GM19452 (cell line): Measurements from ENCODE around the gene DIO3.

Experiments used
- ATAC-seq: cut with Tn5 transposase; IDR thresholded peaks from one replicate; pipeline ENCODE4 v1.9.1; 2021; ENCODE audit not compliant: unreplicated experiment

DIO3 gene

DNA sequence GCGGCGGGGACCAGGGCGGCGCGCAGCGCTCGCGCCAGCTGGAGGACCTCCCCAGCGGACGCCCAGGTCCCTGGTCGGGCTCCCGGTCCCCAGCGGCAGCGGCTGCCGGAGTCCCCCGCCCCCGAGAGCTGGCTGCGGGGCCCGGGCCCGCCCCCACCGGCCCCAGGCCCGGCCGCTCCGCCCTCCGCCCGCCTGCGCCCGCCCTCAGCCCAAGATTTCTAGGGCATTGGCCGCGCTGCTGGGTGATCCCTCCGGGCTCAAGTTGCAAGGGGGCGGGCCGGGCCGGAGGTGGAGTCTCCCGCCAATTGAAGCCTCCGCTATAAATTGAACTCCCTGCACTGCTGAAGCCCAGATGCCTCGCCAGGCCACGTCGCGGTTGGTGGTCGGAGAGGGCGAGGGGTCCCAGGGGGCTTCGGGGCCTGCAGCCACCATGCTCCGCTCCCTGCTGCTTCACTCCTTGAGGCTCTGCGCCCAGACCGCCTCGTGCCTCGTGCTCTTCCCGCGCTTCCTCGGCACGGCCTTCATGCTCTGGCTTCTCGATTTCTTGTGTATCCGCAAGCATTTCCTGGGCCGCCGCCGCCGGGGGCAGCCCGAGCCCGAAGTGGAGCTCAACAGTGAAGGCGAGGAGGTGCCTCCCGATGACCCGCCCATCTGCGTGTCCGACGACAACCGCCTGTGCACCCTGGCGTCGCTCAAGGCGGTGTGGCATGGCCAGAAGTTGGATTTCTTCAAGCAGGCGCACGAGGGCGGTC is at the start of gene DIO3:
DIO3 (plus strand) TSS at position 351 of the 752 bp plus-strand sequence.
- ATAC-seq = no peak

DNA sequence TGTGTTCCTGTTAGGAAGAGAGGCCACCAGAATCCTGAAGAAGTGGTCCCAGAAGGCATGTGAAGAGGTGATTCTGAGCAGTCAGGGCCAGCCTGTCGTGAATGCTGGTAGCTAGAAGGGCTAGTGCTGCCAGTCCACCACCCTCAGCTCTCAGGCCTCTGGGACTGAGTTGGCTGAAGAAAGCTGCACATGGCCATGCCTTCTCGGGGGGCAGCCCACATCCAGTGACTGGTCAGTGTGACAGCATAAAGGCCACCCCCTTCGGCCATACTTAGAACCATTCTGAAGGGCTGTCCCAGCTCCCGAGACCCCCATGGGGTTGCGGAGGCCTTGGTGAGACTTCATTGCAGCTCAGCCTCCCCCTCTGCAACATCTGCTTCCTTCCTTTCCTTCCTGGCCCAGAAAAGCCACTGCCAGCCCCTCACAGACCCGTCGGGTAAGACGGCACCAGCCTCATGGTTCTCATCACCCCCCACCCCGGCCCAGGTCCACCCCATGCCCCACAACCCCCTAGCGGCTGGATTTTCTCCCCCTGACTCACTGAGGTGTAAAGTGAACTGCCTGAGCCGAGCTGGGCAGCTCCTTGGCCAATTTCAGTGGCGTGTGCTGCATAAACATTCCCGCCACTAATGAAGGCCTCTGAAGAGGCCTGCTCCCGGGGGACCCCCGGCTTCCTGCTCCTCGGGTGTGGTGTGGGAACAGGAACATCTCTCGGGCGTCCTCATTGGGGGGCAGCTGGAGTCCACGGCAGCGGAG is 49.5 kb upstream of the DIO3 start:
- ATAC-seq = no peak

DNA sequence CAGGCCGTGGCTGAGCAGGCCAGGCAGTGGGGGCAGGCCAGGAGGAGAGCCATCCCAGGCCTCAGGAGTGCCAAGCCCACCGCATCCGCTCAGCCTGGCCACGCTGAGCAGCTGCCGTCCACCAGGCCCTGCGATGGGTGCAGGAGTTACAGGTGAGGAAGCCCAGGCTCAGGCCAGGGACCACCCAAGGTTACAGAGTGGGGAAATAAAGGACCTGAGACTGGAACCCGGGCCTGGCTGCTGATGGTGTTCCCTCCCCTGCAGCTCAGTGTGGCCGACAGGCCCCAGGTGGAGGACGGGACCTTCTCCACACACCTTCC is 49.0 kb upstream of the DIO3 start:
- ATAC-seq = no peak

DNA sequence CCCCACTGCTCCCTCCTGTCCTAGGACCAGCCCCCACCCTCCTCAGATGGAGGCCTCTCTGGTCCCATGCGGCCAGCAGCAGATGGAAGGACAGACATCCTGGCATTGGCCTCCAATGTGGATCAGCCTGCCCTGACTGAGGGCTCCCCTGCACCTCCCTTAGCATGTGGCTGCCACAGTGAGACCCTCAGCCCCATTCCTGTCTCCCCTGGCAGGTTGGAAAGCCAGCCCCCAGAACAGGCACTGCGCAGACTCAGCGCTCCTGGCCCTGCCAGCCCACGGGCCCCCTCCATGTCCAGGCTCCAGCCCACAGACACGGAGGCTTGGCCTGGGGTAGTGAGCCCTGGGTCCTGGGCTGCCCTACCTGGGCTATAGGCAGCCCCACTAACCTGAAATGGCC is 47.2 kb upstream of the DIO3 start:
- ATAC-seq = no peak

DNA sequence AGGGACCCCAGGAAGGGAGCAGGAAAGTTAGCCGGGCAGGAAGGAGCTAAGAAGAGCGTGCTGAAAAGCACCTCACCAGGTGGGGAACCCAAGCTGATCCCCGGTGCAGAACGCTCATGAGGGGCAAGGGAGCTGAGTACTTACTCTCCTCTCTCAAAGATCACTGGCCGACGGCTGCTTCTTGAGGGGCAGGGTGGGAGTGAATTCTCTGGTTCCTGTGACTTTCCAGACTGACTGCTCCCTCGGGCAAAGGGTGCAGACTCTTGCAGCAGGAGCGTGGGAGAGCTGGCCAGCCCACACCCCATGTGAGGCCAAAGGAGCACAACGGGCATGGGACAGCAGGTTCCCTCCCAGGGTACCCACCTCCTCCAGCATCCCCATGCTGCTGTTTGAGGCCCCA is 44.9 kb upstream of the DIO3 start:
- no peak for ATAC-seq

DNA sequence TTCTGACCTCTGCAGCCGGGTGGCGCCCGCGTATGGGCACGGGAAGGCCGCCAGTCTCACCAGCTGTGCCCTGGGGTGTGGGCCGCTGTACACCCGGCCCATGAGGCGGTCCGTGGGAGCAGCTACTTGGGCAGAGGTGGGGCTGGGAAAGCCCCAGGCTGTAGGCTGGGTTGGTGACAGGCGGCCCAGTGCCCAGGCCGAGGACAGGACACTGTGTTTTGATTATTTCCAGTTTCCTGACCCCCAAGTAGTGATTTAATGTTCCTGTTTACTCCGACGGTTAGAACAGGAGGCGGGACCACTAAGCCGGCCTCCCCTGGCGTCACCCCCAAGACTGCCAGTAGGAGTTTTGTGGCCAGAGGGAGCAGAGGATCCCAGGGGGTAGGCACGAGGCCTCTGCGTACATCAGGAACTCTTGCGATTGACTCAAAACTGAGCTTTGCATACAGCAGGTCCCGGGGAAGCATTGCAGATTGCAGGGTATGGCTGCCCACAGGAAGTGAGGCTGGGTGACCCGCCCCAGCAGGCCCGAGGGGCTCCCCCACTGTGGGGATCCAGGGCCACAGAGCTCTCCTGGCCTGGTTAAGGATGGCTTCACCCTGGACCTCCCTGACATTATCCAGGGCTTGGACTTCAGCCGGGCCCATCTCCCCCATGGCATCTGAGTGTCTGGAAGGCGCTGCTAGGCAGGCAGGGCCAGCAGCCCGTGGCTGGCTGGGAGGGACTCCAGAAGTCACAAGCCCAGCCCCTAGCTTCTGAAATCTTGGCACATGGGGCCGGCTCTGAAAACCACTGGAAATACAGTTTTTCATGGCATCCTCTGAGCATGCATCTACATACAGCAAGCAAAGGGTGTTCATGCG is 42.5 kb upstream of the DIO3 start:
- ATAC-seq = no peak

DNA sequence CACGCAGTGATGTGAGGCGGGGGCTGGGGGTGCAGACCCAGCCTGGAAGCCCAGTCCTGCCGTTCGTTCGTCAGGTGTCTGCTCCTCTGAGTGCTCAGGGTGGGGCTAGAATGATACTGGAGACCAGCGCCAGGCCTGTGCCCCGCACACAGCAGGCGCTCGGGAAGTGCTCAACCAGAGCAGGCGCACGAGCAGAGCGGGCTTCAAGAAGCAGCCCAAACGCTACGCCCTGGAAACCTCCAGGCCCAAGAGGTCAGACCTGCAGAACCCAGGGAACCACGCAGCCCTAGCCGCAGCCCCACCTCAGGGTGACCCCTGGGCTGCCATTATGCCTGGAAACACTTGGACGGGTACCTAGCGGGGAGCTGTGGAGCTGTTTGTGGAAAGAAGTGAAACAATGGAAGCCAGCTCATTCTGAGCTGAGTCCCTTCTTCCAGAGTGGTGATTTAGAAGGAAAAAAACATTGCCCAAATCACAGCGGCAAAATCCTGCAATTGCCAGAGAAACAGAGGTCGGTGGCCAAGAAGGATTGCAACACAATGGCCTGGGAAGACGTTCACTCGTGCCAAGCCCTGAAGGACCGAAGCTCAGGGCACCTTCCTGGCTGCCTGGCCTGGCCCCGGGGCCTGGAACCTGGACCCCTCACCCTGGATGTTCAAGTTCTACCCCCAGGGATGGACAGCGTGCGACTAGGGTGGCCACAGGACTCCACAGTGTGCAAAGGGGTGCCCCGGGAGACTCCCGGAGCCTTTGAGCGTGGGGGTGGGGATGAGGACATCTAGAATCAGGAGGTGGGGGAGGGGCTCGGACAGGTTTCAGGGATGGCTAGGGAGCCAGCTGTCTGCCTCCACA is 40.4 kb upstream of the DIO3 start:
- no peak for ATAC-seq

DNA sequence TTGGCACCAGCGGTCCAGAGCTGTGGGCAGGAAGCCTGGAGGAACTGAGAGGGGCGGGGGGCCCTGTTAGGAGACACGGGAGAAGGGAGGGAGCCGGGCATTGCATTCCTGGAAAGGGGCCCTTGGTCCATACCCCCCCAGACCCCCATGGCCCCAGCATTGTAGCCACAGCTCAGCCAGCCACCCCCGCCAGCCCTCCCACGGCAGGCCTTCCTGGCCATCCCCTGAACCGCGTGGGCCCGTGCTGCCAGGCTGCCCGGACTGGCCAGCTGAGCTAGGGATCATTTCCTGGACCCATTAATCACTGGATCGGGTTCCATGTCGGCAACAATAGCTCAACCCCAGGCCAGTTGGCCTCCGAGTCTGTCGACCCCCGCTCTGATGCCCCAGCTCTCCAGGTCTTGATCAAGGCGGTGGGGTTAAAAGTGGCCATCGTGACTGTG is 39.8 kb upstream of the DIO3 start:
- ATAC-seq = no peak

DNA sequence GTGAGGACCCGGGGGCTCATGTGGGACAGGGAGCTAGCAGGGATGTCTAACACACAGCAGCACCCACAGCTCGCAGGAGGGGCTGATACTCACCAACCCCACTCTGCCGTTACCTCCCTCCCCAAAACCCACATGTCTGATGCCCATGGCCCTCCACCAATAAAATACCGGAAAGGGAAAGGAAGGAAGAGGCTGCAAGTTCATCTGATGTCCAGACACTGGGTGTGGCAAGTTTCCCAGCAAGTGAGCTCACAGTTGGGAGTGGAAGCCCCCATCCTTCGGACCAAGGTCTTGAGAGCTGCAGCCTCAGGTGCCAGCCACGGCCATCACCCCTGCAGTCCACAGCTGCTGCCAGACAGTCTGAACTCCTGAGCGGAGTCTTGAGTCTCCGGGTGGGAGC is 39.3 kb upstream of the DIO3 start:
- no peak for ATAC-seq

DNA sequence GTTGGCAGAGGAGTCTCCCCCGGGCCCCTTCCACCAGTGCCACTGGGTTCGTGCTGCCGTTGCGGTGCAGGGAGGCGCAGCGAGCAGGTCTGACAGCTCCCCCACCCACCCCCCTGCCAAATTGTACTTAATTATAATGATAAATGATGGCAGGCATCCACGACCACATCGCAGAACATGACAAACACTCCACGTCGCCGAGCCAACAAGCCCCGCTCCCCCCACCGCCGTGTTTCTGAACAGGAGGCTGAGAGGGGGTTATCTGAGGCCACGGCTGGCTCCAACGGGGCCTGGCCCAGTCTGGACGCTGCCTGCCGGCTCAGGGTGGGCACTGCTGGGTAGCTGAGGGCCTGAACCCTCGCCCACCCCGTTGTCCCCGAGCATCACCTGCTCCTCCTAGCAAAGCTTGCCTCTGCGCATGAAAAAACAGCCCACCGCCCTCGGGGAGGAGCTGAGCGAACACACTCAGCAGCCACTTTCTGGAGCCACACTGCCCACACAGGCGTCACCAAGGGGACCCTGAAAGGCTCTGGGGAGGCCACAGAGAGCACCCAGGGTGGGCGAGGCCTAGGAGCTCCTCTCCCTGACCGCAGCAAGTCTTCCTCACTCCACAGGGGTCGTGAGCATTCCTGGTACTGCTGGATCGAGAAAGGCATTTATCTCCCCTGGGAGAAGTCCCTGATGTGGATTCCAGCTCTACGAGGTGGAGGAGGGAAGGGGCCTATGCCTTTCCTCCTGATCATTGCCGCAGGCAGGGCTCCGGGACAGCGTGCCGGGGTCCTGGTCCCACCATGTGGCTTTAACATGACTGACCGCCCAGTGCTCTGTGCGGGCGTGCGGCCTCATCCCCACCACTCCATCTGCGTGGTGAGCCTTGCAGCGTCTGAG is 35.4 kb upstream of the DIO3 start:
- ATAC-seq = no peak

DNA sequence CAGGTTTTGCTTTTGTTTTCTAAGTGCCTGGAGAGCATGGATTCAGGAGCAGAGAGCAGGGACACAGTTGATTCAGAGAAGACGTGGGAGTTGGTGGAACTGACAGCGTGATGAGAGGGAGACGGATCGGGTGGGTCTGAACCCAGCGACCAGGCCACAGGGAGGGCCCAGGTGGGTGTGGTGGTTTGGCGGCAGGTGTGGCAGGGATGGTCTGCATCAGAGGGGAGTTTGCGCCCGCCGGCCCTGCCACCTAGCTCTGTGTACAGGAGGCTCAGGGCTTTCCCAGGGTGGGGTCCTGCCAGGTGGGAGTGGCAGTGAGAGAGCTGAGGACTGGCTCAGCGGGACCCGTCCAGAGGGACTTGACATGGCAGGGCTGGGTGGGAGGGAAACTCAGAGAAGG is 33.3 kb upstream of the DIO3 start:
- no peak for ATAC-seq

DNA sequence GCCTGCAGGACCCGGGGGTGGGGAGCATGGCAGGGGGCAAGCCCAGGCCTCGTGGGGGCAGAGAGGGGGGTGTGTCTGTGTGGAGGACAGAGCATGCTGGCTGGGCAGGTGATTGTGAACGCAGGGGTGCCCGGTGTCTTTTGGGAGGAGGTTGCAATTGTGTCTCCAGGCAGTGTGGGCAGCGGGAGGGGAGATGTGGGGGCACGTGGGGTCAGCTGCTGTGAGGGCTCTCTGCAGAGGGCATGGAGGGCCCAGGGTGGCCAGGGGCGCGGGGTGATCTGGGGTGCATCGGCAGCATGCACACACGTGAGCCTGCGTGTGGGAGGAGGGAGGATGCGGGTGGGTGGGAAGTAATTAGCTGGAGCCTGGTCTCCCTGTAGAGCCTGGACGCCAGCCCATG is 32.2 kb upstream of the DIO3 start:
- no peak for ATAC-seq

DNA sequence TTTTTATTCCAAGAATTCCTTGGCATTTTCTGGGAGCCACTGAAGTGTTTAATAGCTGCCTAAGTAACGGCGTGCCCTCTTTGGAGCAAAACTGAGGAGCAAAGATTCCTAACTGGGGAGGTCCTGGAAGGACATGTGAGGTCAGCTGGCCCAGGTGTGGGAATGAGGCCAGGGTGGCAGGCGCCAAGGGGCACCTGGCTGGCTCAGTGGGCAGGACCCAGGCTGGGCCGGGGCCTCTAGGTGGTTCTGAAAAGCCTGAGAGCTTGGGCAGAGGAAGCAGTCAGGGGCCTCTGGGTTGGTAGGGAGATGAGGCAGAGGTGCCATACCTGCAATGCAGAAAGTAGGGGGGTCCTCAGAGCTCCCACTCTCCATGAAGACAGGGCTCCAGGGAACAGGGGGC is 27.1 kb upstream of the DIO3 start:
- ATAC-seq = no peak

DNA sequence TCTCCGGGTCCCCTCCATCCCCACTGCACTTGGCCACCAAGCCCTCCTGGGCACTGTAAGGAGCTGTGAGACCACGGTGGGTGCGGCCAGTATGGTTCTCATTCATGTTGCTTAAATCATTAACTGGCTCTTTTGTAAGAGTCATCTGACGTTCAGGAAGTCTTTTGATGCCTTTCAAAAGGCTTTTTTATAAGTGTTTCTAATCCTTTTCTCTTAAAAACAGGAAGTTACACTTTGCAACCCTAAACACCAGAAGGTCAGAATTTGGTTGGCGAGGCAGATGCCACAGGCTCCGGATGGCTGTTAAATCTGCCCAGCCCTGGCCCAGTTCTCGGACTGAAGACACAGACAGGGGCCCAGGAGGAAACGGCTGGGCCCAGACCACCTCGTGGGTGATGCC is 26.1 kb upstream of the DIO3 start:
- ATAC-seq = no peak

DNA sequence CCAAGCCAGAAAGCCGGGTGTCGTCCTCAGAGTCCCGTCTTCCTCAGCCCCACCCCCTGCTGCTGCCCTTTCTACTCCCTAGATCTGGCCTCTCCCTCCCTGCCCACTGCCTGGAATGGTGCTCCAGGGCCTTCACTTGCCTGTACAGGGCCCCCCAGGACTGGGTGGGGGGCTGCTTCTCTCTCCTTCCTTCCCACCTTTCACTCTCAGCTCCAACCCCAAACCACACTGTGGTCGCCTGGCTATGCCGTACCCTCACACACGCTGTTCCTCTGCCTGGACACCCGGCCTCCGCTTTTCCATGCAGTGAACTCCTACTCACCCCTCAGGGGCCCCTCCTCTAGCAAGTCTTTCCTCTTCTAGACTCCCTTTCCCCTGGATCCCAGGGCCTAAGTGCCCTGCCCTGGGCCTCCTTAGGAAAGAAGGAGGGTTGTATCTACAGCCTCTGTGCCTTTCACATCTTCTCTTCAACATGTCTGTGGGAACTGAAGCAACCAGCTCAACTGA is 25.5 kb upstream of the DIO3 start:
- no peak for ATAC-seq

DNA sequence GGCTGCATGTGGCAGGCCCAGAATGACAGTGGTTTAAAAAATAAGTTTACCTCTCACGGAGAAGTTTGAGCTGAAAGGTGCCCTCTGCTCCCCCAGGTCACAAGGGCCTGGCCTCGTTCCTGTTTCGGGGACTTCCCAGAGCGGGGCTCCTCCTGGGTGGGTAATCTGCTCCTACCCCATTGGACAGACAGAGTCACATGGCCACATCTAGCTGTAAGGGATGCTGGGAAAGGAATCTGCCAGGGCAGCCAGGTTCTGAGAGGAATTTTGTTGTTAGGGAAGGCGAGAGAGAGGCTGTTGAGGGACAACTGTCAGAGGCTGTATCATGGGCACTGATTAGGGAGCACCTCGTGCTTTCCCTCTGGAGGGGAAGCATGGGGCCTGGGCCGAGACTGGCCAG is 24.0 kb upstream of the DIO3 start:
- no peak for ATAC-seq

DNA sequence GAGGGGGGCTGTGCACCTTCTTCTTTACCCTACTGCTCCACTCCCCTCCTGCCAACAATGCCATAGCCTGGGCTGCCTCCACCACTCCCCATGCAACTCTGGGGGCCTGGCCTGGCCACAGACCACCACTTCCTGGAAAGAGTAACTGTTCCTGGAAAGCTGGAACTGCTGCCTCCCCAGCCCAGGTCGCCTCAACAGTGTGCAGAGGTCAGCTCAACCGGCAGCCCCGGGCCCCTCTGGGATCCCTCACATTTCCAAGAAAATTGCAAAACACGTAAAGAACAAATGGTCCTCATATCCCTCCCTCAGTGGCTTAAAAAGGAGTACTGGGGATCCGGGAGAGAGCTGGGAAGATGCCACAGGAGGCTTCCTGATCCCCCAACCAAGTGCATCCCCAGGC is 22.4 kb upstream of the DIO3 start:
- ATAC-seq = no peak

DNA sequence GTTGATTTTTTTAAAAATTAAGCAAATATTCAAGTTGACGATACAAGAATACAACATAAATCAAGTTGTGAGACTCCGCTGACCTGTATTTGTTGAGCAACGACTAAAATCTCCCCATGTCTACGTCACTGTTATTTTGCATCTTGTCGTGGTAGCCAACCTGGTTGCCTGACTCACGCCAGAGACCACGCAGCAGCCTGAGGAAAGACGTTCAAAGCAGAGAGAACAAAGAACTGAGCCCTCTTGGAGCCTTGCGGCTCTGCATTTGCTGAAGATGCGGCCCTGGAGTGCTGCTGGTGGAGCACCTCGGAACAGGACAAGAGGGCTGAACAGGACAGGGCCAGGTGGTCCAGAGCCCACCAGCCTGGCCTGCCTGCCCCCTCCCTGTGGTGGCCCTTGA is 21.4 kb upstream of the DIO3 start:
- ATAC-seq = no peak
